Measurements from ENCODE around the gene INSIG1.
A peak's percentile ranks its signal among the peaks of the same experiment; 100 is the strongest.

INSIG1 gene

GRCh38 chr7:155352753-155353115, 55.1 kb downstream of the INSIG1 start:
- DNase-seq = no peak

DNA sequence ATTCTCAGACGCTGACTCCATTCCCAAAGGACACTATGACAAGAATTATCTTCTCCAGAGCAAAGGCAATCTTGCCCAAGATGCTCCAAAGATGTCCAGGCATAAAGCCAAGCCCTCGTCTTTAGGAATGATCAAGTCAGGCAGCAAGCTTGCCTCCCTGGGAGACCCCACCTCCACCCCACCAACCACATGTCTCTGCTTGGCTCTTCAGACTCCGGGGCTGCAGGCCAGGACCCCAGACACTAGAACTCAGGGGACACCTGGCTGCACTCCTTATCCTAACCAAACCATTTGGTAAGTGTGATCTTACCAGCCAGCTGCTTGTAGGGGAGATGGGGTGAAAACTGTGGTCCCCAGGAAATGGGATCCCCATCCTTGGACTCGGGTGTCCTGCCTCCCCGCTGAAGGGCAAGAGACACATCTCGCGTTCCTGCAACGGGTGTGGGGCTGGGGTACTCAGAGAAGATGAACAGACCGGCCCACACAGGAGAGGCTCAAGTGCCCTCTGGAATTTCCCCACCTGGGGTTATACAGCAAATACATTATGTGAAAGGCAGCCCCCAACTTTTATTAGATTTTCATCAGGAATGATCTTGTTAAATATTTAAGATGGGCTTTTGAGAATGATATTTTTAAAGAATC, 55.7 kb downstream of the INSIG1 start:
- no peak for DNase-seq

GRCh38 chr7:155354371-155355048, 56.8 kb downstream of the INSIG1 start:
- DNase-seq = no peak

DNA sequence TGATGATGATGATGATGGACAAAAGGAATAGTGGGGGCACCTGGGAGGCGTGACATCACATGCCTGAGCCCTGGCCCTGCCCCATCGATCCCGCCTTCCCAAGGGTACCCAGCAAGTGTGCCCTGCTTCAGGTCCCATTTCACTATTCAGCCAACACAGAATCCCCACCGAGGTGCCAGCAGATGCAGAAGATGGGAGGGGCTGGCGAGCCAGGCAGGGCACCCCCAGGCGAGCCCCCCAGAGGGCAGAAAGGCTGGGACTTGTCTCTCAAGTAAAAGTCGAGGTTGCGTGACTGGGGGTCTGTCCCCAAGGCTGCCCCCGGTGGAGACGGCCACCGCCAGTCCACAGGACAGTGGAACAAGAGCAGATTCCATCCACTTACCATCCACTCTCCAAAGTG, 57.5 kb downstream of the INSIG1 start:
- DNase-seq = no peak

- DNase-seq = no peak
Observed at GRCh38 chr7:155355745-155356144, 58.1 kb downstream of the INSIG1 start.

DNA sequence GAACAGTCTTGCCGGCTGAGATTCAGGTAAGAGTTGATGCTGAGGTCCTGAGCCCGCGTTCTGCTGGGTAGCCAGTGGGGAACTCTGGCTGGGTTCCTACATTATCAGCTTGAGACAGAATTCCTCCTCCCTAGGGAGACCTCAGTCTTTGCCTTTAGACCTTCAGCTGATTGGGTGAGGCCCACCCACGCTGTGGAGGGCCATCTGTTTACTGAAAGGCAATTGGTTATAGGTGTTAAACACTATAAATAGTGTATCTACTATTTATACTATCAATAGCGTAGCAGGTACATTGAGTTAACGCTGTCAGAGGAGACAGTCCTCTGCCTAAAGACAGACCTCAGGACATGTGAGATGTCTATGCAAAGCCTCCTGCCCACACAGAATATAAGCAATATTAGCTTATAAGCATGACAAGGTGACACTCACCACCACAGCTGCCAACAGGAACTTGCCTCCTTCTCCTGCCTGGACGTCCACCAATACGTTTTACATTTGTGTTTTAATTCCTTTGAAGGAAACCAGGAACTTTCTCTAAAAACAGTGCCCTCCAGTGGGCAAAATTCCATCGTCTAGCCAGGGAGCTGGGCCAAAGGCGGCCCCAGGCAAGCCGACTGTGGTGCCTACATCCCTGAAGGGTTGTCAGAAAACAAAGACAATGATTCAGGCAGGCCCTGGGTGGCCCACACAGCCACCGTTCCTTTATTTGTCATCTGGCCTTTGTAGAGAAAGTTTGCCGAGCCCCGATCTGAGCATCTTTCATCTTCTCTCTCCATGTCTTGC, 58.8 kb downstream of the INSIG1 start:
- DNase-seq = peak; percentile 41 to 51 (median 41)

DNA sequence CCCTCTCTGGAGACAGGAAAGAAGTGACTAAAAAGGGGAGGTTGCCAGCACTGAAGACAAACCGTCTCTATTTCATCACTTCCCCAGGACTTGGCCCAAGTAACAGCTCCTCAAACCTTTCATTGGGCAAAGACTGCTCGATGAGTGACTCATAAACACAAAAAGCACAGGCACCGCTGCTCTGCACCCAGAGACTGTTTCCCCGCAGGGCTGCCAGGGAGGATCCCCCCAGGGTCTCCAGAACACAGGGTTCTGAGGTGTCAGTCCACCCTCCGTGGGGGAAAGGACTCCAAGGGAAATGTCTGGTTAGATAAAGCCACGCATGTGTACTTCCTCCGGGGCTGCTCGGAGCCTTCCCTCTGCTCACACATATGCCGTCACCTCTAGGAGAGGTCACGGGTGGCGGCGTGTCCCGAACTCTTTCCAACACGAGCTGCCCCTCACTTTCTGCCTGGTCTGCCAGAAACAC, 59.9 kb downstream of the INSIG1 start:
- DNase-seq = peak; percentile 87 to 95 (median 94)

- peak in 1 of 3 donors; percentile 40 for DNase-seq
Observed at GRCh38 chr7:155358066-155358947, 60.6 kb downstream of the INSIG1 start.

DNA sequence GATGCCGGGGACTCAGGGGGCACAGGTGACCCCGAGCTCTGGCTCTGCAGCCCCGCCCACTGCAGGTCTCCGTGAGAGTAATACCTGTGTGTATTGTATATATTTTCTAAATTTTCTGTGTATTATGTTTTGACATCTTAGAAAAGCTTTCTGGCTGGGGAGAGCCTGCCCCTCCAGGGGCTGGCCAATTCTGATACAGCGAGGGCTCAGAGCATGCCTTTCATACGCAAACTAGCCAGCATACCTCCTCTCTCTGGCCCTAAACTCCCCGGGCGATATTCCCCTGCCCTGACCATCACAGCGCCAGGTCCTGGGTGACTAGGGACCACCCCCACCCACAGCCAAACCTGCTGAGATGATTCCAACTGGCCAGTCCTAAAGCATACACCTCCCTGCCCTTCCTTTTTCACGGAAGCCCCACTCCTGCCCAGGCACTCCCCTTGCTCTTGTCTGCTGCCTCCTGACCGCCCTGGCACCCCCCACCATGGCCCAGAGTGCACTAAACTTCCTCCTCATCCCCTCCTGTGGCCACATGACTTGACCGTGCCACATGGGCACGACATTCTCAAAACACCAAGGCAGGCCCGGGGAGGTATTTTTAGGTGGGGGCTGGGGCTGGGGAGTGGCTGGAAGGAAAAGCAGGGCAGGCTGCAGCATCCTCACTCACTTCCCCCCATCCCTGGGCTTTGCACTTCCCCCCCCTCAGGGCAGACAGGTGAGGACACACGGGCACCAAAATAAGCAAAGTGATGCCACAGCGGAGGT, 61.5 kb downstream of the INSIG1 start:
- no peak for DNase-seq

All from suppressor macrophage treated with lipopolysaccharide for 1 hour (primary cell).